GM12878 (cell line): ENCODE results near the gene ZC3H8. TPM values are rescaled to one million over a fixed set of nuclear protein-coding genes. Genes with fewer than 3 reads are reported as not detected.

Experiments
- ATAC-seq: fragments of 200-7000 bp; cut with Tn5 transposase; 3 replicates; pipeline ENCODE4 v1.9.1; 2020; ENCODE audit warnings: mild to moderate bottlenecking, moderate library complexity
- BruUV-seq: library from RNA; stranded (reverse); fragments of 400-500 nt; replicated peaks from 2 replicates; lab custom pipeline; 2021; lab: Mats Ljungman, UMichigan
- CTCF ChIA-PET: fragments of 300-600 bp; sonication (Branson Sonifier 250); formaldehyde crosslinking; extraction: SDS; loops from one replicate; lab custom pipeline; 2021; ENCODE audit warnings: inconsistent platforms; lab: Yijun Ruan, JAX
- POLR2A ChIA-PET: fragments of 350-600 bp; formaldehyde crosslinking; extraction: SDS; loops from one replicate; lab custom pipeline; 2021; ENCODE audit warnings: inconsistent platforms; lab: Charles Lee
- RAD21 ChIA-PET: fragments of 300-600 bp; sonication (Branson Sonifier 250); formaldehyde crosslinking; loops from one replicate; lab custom pipeline; 2023; ENCODE audit warnings: antibody characterized with exemption; ENCODE audit not compliant: unreplicated experiment; lab: Charles Lee
- SMC1A ChIA-PET: fragments of 300-600 bp; sonication (Branson Sonifier 250); formaldehyde crosslinking; loops from one replicate; lab custom pipeline; 2023; ENCODE audit not compliant: unreplicated experiment, uncharacterized antibody; lab: Charles Lee
- DNase-seq: peaks from one replicate; pipeline ENCODE4 v3.0.0-alpha.2; 2011; ENCODE audit warnings: low read depth, low spot score
- FAIRE-seq: peaks from 3 replicates; lab custom pipeline; 2011; peaks lifted over from hg19 to GRCh38; lab: Jason Lieb, UNC
- H2AFZ ChIP-seq: 2 replicates; pipeline ENCODE4 v1.6.0; 2011; ENCODE audit warnings: low read depth, low read length, control low read depth; ENCODE audit not compliant: control insufficient read depth
- H3K27ac ChIP-seq: 2 replicates; pipeline ENCODE4 v1.5.1; 2011; ENCODE audit warnings: control low read depth; ENCODE audit not compliant: control insufficient read depth, insufficient read depth
- H3K27me3 ChIP-seq, 2 experiments: replicated peaks in 1 of 2; 2 replicates each; pipeline versions ENCODE4 v1.6.0 to v1.6.1; 2011; ENCODE audit warnings: low read length in 1 of 2; ENCODE audit not compliant: control insufficient read depth in 2 of 2, insufficient read depth in 2 of 2
- H3K36me3 ChIP-seq, 2 experiments: 2 replicates each; pipeline ENCODE4 v1.5.1; 2011; ENCODE audit warnings: low read length in 1 of 2; ENCODE audit not compliant: control insufficient read depth in 2 of 2, insufficient read depth in 2 of 2
- H3K4me1 ChIP-seq: 2 replicates; pipeline ENCODE4 v1.6.1; 2011; ENCODE audit warnings: mild to moderate bottlenecking, low read length, moderate library complexity, mixed read lengths; ENCODE audit not compliant: control insufficient read depth, insufficient read depth
- H3K4me2 ChIP-seq: 2 replicates; pipeline ENCODE4 v1.6.0; 2011; ENCODE audit warnings: control low read depth; ENCODE audit not compliant: control insufficient read depth, insufficient read depth
- H3K4me3 ChIP-seq: fragments of 200-600 bp; sonication (generic); 2 replicates; pipeline ENCODE4 v1.5.1; 2016
- H3K79me2 ChIP-seq: 2 replicates; pipeline ENCODE4 v1.6.0; 2011; ENCODE audit warnings: low read length; ENCODE audit not compliant: control insufficient read depth, insufficient read depth
- H3K9ac ChIP-seq: 2 replicates; pipeline ENCODE4 v1.8.0; 2011; ENCODE audit warnings: low read length, control low read depth, mixed read lengths; ENCODE audit not compliant: control insufficient read depth, insufficient read depth
- H3K9me3 ChIP-seq: replicated peaks from 3 replicates; pipeline ENCODE4 v1.5.1; 2011; ENCODE audit warnings: mild to moderate bottlenecking, low read length; ENCODE audit not compliant: control insufficient read depth, insufficient read depth
- H4K20me1 ChIP-seq: 2 replicates; pipeline ENCODE4 v1.6.0; 2011; ENCODE audit not compliant: control insufficient read depth, insufficient read depth
- EED ChIP-seq: sonication (generic); IDR thresholded peaks from 2 replicates; pipeline ENCODE4 v1.6.1; 2016; ENCODE audit warnings: antibody characterized with exemption, low read depth
- FOXK2 ChIP-seq: fragments of 450-650 bp; IDR thresholded peaks from 2 replicates; pipeline ENCODE4 v1.6.1; 2017; ENCODE audit warnings: mild to moderate bottlenecking, moderate library complexity
- IKZF1 ChIP-seq: fragments of 450-650 bp; conservative IDR thresholded peaks from 2 replicates; pipeline ENCODE4 v1.6.1; 2017; ENCODE audit warnings: antibody characterized with exemption, mild to moderate bottlenecking
- POLR2A ChIP-seq: IDR thresholded peaks from 2 replicates; pipeline ENCODE4 v1.6.1; 2011; ENCODE audit warnings: low read depth, mild to moderate bottlenecking, low read length
- SMARCA5 ChIP-seq: fragments of 450-650 bp; IDR thresholded peaks from 2 replicates; pipeline ENCODE4 v1.6.1; 2017; ENCODE audit warnings: mild to moderate bottlenecking
- SREBF1 ChIP-seq: IDR thresholded peaks from 2 replicates; pipeline ENCODE4 v1.6.1; 2012; ENCODE audit warnings: mild to moderate bottlenecking, low read length
- SRF ChIP-seq, 2 experiments: IDR thresholded peaks; 2 replicates each; pipeline ENCODE4 v1.6.1; 2011; ENCODE audit warnings: low read depth in 2 of 2, low read length in 2 of 2, mild to moderate bottlenecking in 1 of 2, moderate library complexity in 1 of 2
- SUZ12 ChIP-seq: fragments of 200-600 bp; sonication (generic); IDR thresholded peaks from one replicate; pipeline ENCODE4 v1.6.1; 2018; ENCODE audit warnings: antibody characterized with exemption, mild to moderate bottlenecking; ENCODE audit not compliant: unreplicated experiment
- WRNIP1 ChIP-seq: IDR thresholded peaks from 2 replicates; pipeline ENCODE4 v1.6.1; 2011; ENCODE audit warnings: low read depth, low read length, improper control_type of control experiment, borderline replicate concordance
- WGBS: methylation state at CpG from one replicate; pipeline ENCODE4 v1.1.6; 2016; ENCODE audit warnings: low lambda C conversion rate; ENCODE audit not compliant: insufficient replicate concordance, insufficient coverage; ENCODE audit errors: missing lambda C conversion rate; 5-methylcytosine and 5-hydroxymethylcytosine counted together
- in situ Hi-C: fragments of 300-500 bp; cut with MboI; formaldehyde crosslinking; loops from 9 replicates; pipeline ENCODE4 v1.14.3; 2018; ENCODE audit warnings: mixed read lengths
- intact Hi-C: fragments of 100-400 bp; cut with micrococcal nuclease; formaldehyde crosslinking; loops from one replicate; pipeline ENCODE4 v1.14.2; 2022; ENCODE audit not compliant: unreplicated experiment
- polyA plus RNA-seq, 11 experiments: library from polyadenylated mRNA; depleted of rRNA in 4 of 11; unstranded in 6 of 11; stranded (reverse) in 5 of 11; fragments of >200 nt; fragmentation: Nextera tagmentation in 4 of 11; fragmentation: Illumina TruSeq in 1 of 11; extraction: Ambion mirVana in 4 of 11; extraction: Trizol in 1 of 11; gene quantifications; 1 replicate in 1 of 11; 2 replicates in 10 of 11; pipeline versions ENCODE4 v1.2.1 to v1.2.3, GENCODE V29; 2011 to 2016; ENCODE audit warnings: inconsistent platforms in 2 of 11, missing spikeins in 2 of 11, low read depth in 1 of 11
- total RNA-seq, 4 experiments: library from RNA; depleted of rRNA in 3 of 4; stranded (reverse); fragments of >200 nt in 3 of 4; fragmentation: Illumina TruSeq in 1 of 4; extraction: Trizol in 1 of 4; gene quantifications; 2 replicates each; pipeline versions ENCODE4 v1.2.1 to v1.2.3, GENCODE V29; 2013 to 2021

ZC3H8 gene
- total and polyA plus RNA-seq, 10 of the 15 experiments (the other 5 are each of a cell fraction or from before 2014, with no cell fraction given): 9.9 to 28.4 (median 19.5) TPM

- H3K79me2 ChIP-seq: peaks cover 15% of the 10 kb centered on the region
- no peaks in the 10 kb centered on the region for H3K36me3 ChIP-seq
- H3K4me1 ChIP-seq: peaks cover 3% of the 10 kb centered on the region; the same call in 1 of the 2 replicates
- H3K27ac ChIP-seq: no peak overlapping the region
- no peaks in the 10 kb centered on the region for H4K20me1 ChIP-seq
- H2AFZ ChIP-seq: no peak overlapping the region
- H3K27me3 ChIP-seq: no peaks in the 10 kb centered on the region
- SMC1A ChIA-PET: interaction anchor here (1.3 to 1.9 kb wide), 3 partner anchors 10 to 18 kb away, joined by 3 to 6 read pairs (median 6); no protein-coding TSS in a partner anchor
- no peaks in the 10 kb centered on the region for H3K9me3 ChIP-seq
- POLR2A ChIA-PET: interaction anchor here (1.1 kb wide), 1 partner anchor 10 kb away, joined by 3 read pairs; no protein-coding TSS in a partner anchor
- RAD21 ChIA-PET: interaction anchor here (0.6 to 2.9 kb wide), 2 partner anchors 17 to 328 kb away, joined by 3 to 11 read pairs; partner anchors contain the start of gene CHCHD5
- CTCF ChIA-PET: interaction anchor here (1.5 to 2.9 kb wide), 5 partner anchors 18 to 327 kb away, joined by 4 to 13 read pairs (median 7); no protein-coding TSS in a partner anchor
- no peak overlapping the region for H3K9ac ChIP-seq
- no peak overlapping the region for H3K4me2 ChIP-seq
- in situ Hi-C loops (loop anchor here (10.0 kb wide), 1 partner anchor 372 kb away; the partner anchor contains the start of gene ANAPC1), intact Hi-C loops (loop anchor here (5.0 kb wide), 2 partner anchors 176 to 226 kb away; partner anchors contain the start of genes RGPD8 and TTL)
- ATAC-seq (no peak), DNase-seq (no peak), FAIRE-seq (no peak)
- no peak for TF ChIP-seq SUZ12
- TF ChIP-seq FOXK2: no peak
- no peak for TF ChIP-seq SMARCA5
- TF ChIP-seq POLR2A: no peak
- no peak for TF ChIP-seq IKZF1
- TF ChIP-seq SRF (IDR thresholded peaks at IDR 0.05; ENCODE audit: low read depth in 2 of 2, low read length in 2 of 2): no peak
- no peak for TF ChIP-seq SREBF1
- no peak for TF ChIP-seq WRNIP1
- TF ChIP-seq EED: no peak
- 67% methylated on average over 2 of the region's 2 CpGs for WGBS
- BruUV-seq: no TSS peak
- H3K4me3 ChIP-seq: no peak overlapping the region
Measured at GRCh38 chr2:112256654-112257053, 1.8 kb upstream of the ZC3H8 start.
